HG03439 (cell line): ENCODE data around the gene SLC35E3.
"Not testable (repeated sequence)": the region's sequence is repeated elsewhere in the genome, so short reads cannot be mapped to it uniquely, and the experiment has no call there.

Source experiments
- ATAC-seq: cut with Tn5 transposase; IDR thresholded peaks from one replicate; pipeline ENCODE4 v1.9.1; 2021; ENCODE audit warnings: mild to moderate bottlenecking, moderate library complexity; ENCODE audit not compliant: unreplicated experiment

SLC35E3 gene

GRCh38 chr12:68793975-68794652, 48.1 kb downstream of the SLC35E3 start:
- no peak for ATAC-seq

DNA sequence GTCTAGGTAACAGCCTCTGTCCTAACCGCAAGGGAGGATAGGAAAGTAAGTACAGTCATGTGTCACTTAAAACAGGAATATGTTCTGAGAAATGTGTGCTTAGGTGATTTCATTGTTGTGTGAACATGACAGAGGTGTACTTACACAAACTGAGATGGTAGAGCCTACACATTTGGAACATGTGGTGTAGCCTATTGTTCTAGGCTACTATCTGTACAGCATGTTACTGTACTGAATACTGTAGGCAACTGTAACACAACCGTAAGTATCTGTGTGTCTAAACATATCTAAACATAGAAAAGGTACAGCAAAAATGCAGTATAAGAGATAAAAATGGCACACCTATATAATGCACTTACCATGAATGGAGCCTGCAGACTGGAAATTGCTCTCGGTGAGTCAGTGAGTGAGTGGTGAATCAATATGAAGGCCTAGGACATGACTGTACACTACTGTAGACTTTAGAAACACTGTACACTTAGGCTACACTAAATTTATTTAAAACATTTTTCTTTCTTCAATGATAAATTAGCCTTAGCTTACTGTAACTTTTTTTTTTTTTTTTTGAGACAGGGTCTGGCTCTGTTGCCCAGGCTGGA, 48.8 kb downstream of the SLC35E3 start:
- ATAC-seq: no peak

GRCh38 chr12:68796399-68796798, 50.4 kb downstream of the SLC35E3 start:
- no peak for ATAC-seq

DNA sequence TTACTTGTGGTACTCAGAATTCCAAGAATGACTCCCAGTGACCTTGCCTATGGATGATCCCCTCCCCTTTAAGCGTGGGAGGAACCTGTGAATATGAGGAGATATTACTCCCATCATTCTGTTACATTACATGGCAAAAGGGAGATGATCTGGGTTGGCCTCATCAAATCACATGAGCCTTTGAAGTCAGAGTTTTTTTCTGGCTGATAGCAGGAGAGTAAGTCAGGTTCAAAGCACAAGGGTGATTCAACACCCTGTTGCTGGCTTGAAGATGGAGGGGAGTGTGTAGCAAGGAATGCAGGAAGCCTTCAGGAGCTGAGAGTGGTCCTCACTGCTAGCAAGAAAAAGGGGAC, 52.9 kb downstream of the SLC35E3 start:
- ATAC-seq: no peak

DNA sequence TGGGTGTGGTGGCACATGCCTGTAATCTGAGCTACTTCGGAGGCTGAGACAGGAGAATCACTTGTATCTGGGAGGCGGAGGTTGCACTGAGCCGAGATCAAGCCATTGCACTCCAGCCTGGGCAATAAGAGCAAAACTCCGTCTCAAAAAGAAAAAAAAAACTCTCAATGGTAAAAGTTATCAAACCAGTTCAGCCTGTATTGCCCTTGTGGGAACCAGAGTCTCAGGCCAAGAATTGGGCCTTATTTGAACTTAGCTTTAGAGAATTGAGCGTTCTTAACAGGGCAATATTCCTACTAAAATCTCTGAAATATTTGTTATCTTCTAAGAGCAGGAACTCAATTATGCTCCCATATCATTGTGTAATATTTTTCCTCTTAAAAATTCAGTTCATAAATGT, 54.3 kb downstream of the SLC35E3 start:
- no peak for ATAC-seq

GRCh38 chr12:68801124-68801523, 55.1 kb downstream of the SLC35E3 start:
- not testable (repeated sequence) for ATAC-seq

DNA sequence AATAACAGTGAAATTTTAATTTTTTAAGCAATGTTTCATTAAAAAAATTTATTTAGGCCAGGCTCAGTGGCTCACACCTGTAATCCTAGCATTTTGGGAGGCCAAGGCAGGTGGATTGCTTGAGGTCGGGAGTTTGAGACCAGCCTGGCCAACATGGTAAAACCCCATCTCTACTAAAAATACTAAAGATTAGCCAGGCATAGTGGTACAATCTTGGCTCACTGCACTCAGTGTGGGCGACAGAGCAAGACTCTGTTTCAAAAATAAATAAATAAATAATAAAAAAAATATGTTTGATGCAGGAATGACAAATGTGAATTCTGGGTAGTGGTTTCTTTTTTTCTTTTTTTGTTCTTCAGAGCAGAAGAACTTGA, 56.4 kb downstream of the SLC35E3 start:
- not testable (repeated sequence) for ATAC-seq

DNA sequence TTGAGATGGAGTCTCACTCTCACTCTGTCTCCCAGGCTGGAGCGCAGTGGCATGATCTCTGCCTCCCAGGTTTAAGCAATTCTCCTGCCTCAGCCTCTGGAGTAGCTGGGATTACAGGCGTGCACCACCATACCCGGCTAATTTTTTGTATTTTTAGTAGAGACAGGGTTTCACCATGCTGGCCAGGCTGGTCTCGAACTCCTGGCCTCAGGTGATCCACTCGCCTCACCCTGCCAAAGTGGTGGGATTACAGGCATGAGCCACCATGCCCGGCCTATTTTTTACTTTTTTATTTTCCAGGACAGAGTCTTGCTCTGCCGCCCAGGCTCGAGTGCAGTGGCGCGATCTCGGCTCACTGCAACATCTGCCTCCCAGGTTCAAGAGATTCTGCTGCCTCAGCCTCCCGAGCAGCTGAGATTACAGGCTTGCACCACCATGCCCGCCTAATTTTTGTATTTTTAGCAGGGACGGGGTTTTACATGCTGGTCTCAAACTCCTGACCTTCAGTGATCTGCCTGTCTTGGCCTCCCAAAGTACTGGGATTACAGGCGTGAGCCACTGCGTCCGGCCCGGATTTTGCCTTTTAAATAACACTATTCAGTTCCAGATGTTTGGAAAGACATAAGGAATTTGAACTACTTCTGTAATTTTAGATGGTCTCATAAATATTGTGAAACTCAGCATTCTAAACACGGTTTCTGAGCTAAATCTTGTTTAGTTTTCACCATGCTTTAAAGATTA, 57.1 kb downstream of the SLC35E3 start:
- ATAC-seq: not testable (repeated sequence)

- no peak for ATAC-seq
These were observed 58.1 kb downstream of the SLC35E3 start for GRCh38 chr12:68803948-68804656.

GRCh38 chr12:68804657-68805591, 58.9 kb downstream of the SLC35E3 start:
- ATAC-seq: no peak

DNA sequence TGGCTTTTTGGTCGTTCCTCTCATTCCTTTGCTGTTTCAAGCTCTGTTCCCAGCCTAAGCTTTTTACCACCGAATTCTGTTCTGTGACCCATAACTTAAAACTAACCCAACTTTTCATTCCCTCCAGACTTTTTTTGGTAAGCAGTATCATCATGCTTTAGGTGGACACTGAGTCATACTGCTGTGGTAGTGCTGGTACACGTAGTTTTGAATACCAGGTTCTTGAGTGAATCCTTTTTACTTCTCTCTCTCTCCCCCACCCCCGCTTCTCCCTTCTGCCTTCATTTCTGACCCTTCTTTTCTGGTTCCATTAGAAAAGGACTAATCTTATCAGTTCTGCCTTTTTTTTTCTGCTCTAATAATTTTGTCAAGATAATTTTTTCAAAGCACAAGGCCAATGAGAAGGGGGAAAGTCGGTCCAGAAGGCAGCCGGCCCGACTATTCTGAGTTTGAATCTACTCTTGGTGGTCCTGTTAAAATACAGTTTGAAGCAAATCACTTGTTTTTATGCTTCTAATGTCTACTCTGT, 59.7 kb downstream of the SLC35E3 start:
- ATAC-seq: no peak

DNA sequence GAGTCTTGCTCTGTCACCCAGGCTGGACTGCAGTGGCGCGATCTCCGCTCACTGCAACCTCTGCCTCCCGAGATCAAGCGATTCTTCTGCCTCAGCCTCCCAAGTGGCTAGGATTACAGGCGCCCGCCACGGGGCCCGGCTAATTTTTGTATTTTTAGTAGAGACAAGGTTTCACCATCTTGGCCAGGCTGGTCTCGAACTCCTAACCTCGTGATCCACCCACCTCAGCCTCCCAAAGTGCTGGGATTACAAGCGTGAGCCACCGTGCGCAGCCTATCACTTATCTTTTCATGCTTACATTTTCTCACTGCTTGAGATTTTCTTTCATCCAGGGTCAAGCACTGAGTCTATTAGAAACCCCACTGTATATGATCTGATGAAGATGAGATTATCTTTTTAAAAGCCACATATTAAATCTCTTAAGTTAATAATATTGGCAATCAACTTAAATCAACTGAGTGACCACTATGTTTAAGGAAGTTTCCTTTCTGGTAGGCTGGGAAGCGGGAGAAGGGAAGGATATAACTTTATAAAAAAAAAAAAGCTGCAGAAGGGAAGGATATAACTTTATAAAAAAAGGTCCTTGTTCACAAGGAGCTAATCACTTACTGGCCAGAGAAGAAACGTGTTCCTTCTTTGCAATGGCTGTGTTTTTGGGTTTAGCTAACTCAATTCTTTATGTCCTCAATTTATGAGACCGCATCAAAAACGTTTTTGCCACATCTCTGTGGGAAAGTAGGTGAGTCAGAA, 60.7 kb downstream of the SLC35E3 start:
- ATAC-seq: no peak

- ATAC-seq: not testable (repeated sequence)
These were observed 61.2 kb downstream of the SLC35E3 start for GRCh38 chr12:68807274-68807575.

- peak; percentile 73 for ATAC-seq
These were observed 61.8 kb downstream of the SLC35E3 start, which contains the start of gene MDM2 for GRCh38 chr12:68807576-68808387. TSS of gene MDM2 (plus strand) at chr12:68808177. CDS start at chr12:68808478, 301 bp downstream.

DNA sequence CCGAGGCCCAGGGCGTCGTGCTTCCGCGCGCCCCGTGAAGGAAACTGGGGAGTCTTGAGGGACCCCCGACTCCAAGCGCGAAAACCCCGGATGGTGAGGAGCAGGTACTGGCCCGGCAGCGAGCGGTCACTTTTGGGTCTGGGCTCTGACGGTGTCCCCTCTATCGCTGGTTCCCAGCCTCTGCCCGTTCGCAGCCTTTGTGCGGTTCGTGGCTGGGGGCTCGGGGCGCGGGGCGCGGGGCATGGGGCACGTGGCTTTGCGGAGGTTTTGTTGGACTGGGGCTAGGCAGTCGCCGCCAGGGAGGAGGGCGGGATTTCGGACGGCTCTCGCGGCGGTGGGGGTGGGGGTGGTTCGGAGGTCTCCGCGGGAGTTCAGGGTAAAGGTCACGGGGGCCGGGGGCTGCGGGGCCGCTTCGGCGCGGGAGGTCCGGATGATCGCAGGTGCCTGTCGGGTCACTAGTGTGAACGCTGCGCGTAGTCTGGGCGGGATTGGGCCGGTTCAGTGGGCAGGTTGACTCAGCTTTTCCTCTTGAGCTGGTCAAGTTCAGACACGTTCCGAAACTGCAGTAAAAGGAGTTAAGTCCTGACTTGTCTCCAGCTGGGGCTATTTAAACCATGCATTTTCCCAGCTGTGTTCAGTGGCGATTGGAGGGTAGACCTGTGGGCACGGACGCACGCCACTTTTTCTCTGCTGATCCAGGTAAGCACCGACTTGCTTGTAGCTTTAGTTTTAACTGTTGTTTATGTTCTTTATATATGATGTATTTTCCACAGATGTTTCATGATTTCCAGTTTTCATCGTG, 62.6 kb downstream of the SLC35E3 start:
- ATAC-seq: peak; percentile 55

DNA sequence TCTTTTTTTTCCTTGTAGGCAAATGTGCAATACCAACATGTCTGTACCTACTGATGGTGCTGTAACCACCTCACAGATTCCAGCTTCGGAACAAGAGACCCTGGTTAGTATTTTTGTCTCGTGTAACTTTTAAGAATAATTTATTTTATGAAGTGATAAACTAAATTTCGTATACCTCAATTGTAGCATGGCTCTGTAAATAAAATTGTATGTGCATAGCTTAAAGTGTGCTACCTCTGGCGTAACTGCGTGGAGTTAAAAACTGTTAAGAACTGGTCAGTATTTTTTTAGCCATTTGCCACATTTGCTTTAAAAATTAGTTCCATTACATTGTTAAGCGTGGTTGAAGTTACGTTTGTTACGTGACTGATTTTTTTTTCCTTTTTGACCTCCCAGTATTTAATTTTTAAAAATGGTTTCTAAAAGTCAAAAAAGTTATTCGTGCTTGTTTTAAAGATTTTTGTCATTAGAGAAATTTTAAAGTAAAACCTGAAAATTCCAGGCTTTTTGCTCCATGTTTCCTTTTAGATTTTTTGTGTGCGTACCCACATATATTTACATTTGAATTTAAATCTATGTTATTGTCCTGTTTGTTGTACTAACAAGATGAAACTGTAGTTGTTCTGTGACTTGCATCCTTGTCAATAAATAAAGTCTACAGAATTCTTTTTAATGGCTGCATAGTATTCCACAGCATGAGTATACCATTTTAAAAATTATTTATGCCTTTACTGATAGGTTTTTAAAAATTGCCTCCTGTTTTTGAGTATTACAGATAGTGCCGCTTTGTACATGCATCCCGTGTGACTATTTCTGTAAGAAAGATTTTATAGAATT, 63.4 kb downstream of the SLC35E3 start:
- no peak for ATAC-seq

- not testable (repeated sequence) for ATAC-seq
These were observed 64.0 kb downstream of the SLC35E3 start for GRCh38 chr12:68810027-68810389.
